PC-3 (cell line): ENCODE measurements around the gene TYW3. TPM values are rescaled to one million over a fixed set of nuclear protein-coding genes. Genes with fewer than 3 reads are reported as not detected.

Experiments
- ATAC-seq: fragments of 200-7000 bp; cut with Tn5 transposase; 2 replicates; pipeline ENCODE4 v1.9.1; 2020; ENCODE audit warnings: mild to moderate bottlenecking, moderate library complexity
- BruUV-seq: library from RNA; stranded (reverse); fragments of 400-500 nt; replicated peaks from 2 replicates; lab custom pipeline; 2021; lab: Mats Ljungman, UMichigan
- CTCF ChIA-PET: fragments of 300-600 bp; sonication (Branson Sonifier 250); formaldehyde crosslinking; loops from one replicate; lab custom pipeline; 2022; ENCODE audit warnings: antibody characterized with exemption; lab: Charles Lee
- POLR2A ChIA-PET: fragments of 300-600 bp; sonication (Branson Sonifier 250); formaldehyde crosslinking; loops from one replicate; lab custom pipeline; 2022; ENCODE audit warnings: antibody characterized with exemption; ENCODE audit not compliant: unreplicated experiment; lab: Charles Lee
- DNase-seq: peaks from one replicate; pipeline ENCODE4 v3.0.0-alpha.2; 2015
- H2AFZ ChIP-seq: fragments of 300-600 bp; sonication (generic); 2 replicates; pipeline ENCODE4 v1.6.0; 2016; ENCODE audit warnings: antibody characterized with exemption, low read length
- H3F3A ChIP-seq: fragments of 300-600 bp; sonication (generic); one replicate; pipeline ENCODE4 v1.6.0; 2017; ENCODE audit warnings: antibody characterized with exemption, low read length, control low read depth, mild to moderate bottlenecking; ENCODE audit not compliant: unreplicated experiment
- H3K27ac ChIP-seq: fragments of 300-600 bp; sonication (generic); 2 replicates; pipeline ENCODE4 v1.5.1; 2016; ENCODE audit warnings: mild to moderate bottlenecking, low read length
- H3K27me3 ChIP-seq: fragments of 300-600 bp; sonication (generic); 2 replicates; pipeline ENCODE4 v1.6.1; 2016; ENCODE audit warnings: low read length, mixed read lengths
- H3K36me3 ChIP-seq: fragments of 300-600 bp; sonication (generic); 2 replicates; pipeline ENCODE4 v1.6.1; 2016; ENCODE audit warnings: low read depth, mixed run types, low read length, mixed read lengths
- H3K4me1 ChIP-seq: fragments of 300-600 bp; sonication (generic); 2 replicates; pipeline ENCODE4 v1.5.1; 2016; ENCODE audit warnings: low read length; ENCODE audit not compliant: insufficient read depth
- H3K4me2 ChIP-seq: fragments of 300-600 bp; sonication (generic); 2 replicates; pipeline ENCODE4 v1.6.0; 2016; ENCODE audit warnings: low read length
- H3K4me3 ChIP-seq: fragments of 300-600 bp; sonication (generic); 2 replicates; pipeline ENCODE4 v1.5.1; 2016; ENCODE audit warnings: mild to moderate bottlenecking, low read length, mixed read lengths
- H3K79me2 ChIP-seq: fragments of 300-600 bp; sonication (generic); 2 replicates; pipeline ENCODE4 v1.6.1; 2017; ENCODE audit warnings: low read length, mixed read lengths
- H3K9ac ChIP-seq: fragments of 300-600 bp; sonication (generic); 2 replicates; pipeline ENCODE4 v1.6.0; 2016; ENCODE audit warnings: mild to moderate bottlenecking, low read length
- H3K9me2 ChIP-seq: fragments of 300-600 bp; sonication (generic); replicated peaks from 2 replicates; pipeline ENCODE4 v1.6.1; 2016; ENCODE audit warnings: mixed run types, low read length, mixed read lengths
- H3K9me3 ChIP-seq: fragments of 300-600 bp; sonication (generic); 2 replicates; pipeline ENCODE4 v1.6.1; 2016; ENCODE audit warnings: low read length, mixed read lengths
- H4K20me1 ChIP-seq: fragments of 300-600 bp; sonication (generic); 2 replicates; pipeline ENCODE4 v1.6.1; 2016; ENCODE audit warnings: low read length, mixed read lengths
- CTCF ChIP-seq: fragments of 300-600 bp; sonication (generic); conservative IDR thresholded peaks from 2 replicates; pipeline ENCODE4 v1.5.1; 2017; ENCODE audit warnings: antibody characterized with exemption, low read depth, mild to moderate bottlenecking, low read length
- EZH2 ChIP-seq: fragments of 300-600 bp; sonication (generic); IDR thresholded peaks from one replicate; pipeline ENCODE4 v1.6.1; 2017; ENCODE audit warnings: antibody characterized with exemption, mild to moderate bottlenecking, low read length; ENCODE audit not compliant: unreplicated experiment
- EZH2phosphoT487 ChIP-seq: fragments of 300-600 bp; sonication (generic); IDR thresholded peaks from 2 replicates; pipeline ENCODE4 v1.6.1; 2018; ENCODE audit warnings: mild to moderate bottlenecking, antibody characterized with exemption, low read length, borderline replicate concordance
- intact Hi-C: fragments of 100-400 bp; cut with micrococcal nuclease; formaldehyde crosslinking; loops from 2 replicates; pipeline ENCODE4 v1.9.0; 2023
- total RNA-seq: library from RNA; depleted of rRNA; stranded (reverse); fragments of >200 nt; gene quantifications from 2 replicates; pipeline ENCODE4 v1.2.3, GENCODE V29; 2014

TYW3 gene
- total RNA-seq, 1 experiment from 2014 or later, result 21.2 TPM

GRCh38 chr1:74780594-74780993 is 47.6 kb downstream of the TYW3 start:
- no peak overlapping the region for H3K9ac ChIP-seq

GRCh38 chr1:74785944-74786343 is 53.0 kb downstream of the TYW3 start:
- H3K27me3 ChIP-seq, result peaks cover 39% of the 10 kb centered on the region
- H3K4me3 ChIP-seq, result no peak overlapping the region
- POLR2A ChIA-PET, result no interaction called here
- no peaks in the 10 kb centered on the region for H4K20me1 ChIP-seq
- no peaks in the 10 kb centered on the region for H3K9me3 ChIP-seq
- H3K36me3 ChIP-seq, result no peaks in the 10 kb centered on the region
- no peaks in the 10 kb centered on the region for H3K79me2 ChIP-seq
- H3K4me1 ChIP-seq, result no peaks in the 10 kb centered on the region
- H3K9ac ChIP-seq, result no peak overlapping the region
- no peak overlapping the region for H3K27ac ChIP-seq
- ATAC-seq (no peak), DNase-seq (no peak)
- BruUV-seq, result no TSS peak
- intact Hi-C loops, result no loop called here
- H2AFZ ChIP-seq, result no peak overlapping the region
- CTCF ChIA-PET, result interaction anchor here (0.6 kb wide), 1 partner anchor 97 kb away, joined by 3 read pairs; no protein-coding TSS in a partner anchor
- no peak overlapping the region for H3K4me2 ChIP-seq
- no peaks in the 10 kb centered on the region for H3F3A ChIP-seq
- TF ChIP-seq CTCF, result no peak
- TF ChIP-seq EZH2phosphoT487, result no peak
- no peak for TF ChIP-seq EZH2
- H3K9me2 ChIP-seq, result no peaks in the 10 kb centered on the region

More at GRCh38 chr1:74780594-74780993, 47.6 kb downstream of the TYW3 start:
- intact Hi-C loops, result no loop called here
- BruUV-seq, result no TSS peak
- H4K20me1 ChIP-seq, result no peaks in the 10 kb centered on the region
- no peaks in the 10 kb centered on the region for H3K79me2 ChIP-seq
- no peak overlapping the region for H3K4me2 ChIP-seq
- no peaks in the 10 kb centered on the region for H3K9me2 ChIP-seq
- no peak for TF ChIP-seq CTCF
- no peak for TF ChIP-seq EZH2phosphoT487
- no peak for TF ChIP-seq EZH2
- ChIA-PET CTCF (no interaction called here), POLR2A (no interaction called here)
- no peak for DNase-seq
- ATAC-seq, result no peak
- H3K4me1 ChIP-seq, result no peaks in the 10 kb centered on the region
- H2AFZ ChIP-seq, result no peak overlapping the region
- no peak overlapping the region for H3K4me3 ChIP-seq
- H3K27ac ChIP-seq, result no peak overlapping the region
- no peaks in the 10 kb centered on the region for H3K36me3 ChIP-seq
- H3F3A ChIP-seq, result no peaks in the 10 kb centered on the region
- no peaks in the 10 kb centered on the region for H3K9me3 ChIP-seq
- H3K27me3 ChIP-seq, result peaks cover 68% of the 10 kb centered on the region

GRCh38 chr1:74790453-74790852 is 57.5 kb downstream of the TYW3 start:
- Histone ChIP-seq H3K4me2 (no peak overlapping the region), H3F3A (no peaks in the 10 kb centered on the region), H4K20me1 (no peaks in the 10 kb centered on the region), H3K9me2 (no peaks in the 10 kb centered on the region), H3K79me2 (no peaks in the 10 kb centered on the region), H3K9ac (no peak overlapping the region), H3K9me3 (no peaks in the 10 kb centered on the region), H3K36me3 (no peaks in the 10 kb centered on the region), H2AFZ (no peak overlapping the region), H3K4me3 (no peak overlapping the region), H3K4me1 (no peaks in the 10 kb centered on the region), H3K27me3 (peaks cover 45% of the 10 kb centered on the region), H3K27ac (no peak overlapping the region)
- TF ChIP-seq EZH2, result no peak
- BruUV-seq, result no TSS peak
- intact Hi-C loops, result no loop called here
- POLR2A ChIA-PET, result no interaction called here
- CTCF ChIA-PET, result no interaction called here
- ATAC-seq (no peak), DNase-seq (no peak)
